BJ (cell line): ENCODE results near the gene BMF. TPM values are rescaled to one million over a fixed set of nuclear protein-coding genes. Genes with fewer than 3 reads are reported as not detected.

Experiments used
- CTCF ChIA-PET: fragments of 350-600 bp; formaldehyde crosslinking; extraction: SDS; loops from one replicate; lab custom pipeline; 2021; ENCODE audit warnings: antibody characterized with exemption, inconsistent platforms; lab: Yijun Ruan, JAX
- POLR2A ChIA-PET: fragments of 300-600 bp; sonication (Branson Sonifier 250); formaldehyde crosslinking; extraction: SDS; loops from one replicate; lab custom pipeline; 2021; ENCODE audit warnings: antibody characterized with exemption; lab: Charles Lee
- DNase-seq: peaks from one replicate; pipeline ENCODE4 v3.0.0-alpha.2; 2011; ENCODE audit warnings: low read depth
- H3K27me3 ChIP-seq: 2 replicates; pipeline ENCODE4 v1.6.0; 2011; ENCODE audit warnings: low read length; ENCODE audit not compliant: control insufficient read depth, insufficient read depth
- H3K36me3 ChIP-seq: 2 replicates; pipeline ENCODE4 v1.5.1; 2011; ENCODE audit warnings: low read length; ENCODE audit not compliant: control insufficient read depth, insufficient read depth
- H3K4me3 ChIP-seq: 2 replicates; pipeline ENCODE4 v1.5.1; 2011; ENCODE audit warnings: low read depth, mild to moderate bottlenecking, control low read depth, low read length
- CTCF ChIP-seq: IDR thresholded peaks from 2 replicates; pipeline ENCODE4 v1.5.1; 2011; ENCODE audit warnings: low read depth, mild to moderate bottlenecking, control low read depth, inconsistent platforms, low read length, moderate library complexity; ENCODE audit not compliant: insufficient read depth
- polyA plus RNA-seq: library from polyadenylated mRNA; depleted of rRNA; stranded (reverse); fragments of >200 nt; gene quantifications from 2 replicates; pipeline ENCODE4 v1.2.3, GENCODE V29; 2011

Gene BMF
- polyA plus RNA-seq, 1 experiment: 8.3 TPM

DNA sequence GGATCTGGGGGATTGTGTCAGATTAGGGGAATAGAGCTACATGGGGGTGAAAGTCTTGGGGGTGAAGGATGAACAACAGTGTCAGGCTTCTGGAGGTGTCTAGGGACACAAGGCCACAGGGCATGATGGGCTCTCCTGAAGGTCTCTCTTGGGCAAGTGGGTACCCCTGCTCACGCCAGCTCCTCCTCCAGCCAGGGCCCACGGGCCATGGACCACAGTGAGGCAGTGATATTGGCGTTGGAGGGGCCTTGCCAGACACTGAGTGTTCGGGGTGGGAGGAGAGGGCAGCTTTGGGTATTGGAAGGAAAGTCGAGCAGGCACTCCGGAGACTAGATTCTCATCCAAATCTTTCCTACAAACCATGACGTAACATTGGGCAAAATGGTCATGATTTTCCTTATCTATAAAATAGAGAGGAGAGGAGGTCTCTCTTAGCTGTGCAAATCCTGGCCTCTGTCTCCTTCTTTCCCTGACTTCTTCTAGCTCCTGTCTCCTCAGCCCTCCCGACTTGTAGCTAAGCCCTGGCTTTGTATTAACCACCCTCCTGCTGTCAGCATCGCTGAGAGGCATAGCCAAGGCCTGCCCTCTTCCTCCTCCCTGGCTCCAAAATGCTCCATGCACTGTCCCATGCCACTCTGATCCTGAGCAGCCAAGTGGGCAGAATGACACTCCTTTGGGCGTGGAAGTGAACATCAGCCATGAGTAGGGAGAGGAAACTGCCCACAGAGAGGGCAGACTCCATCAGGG, 45.7 kb downstream of the BMF start:
- H3K27me3 ChIP-seq: no peaks in the 10 kb centered on the region
- ChIA-PET POLR2A (no interaction called here), CTCF (interaction anchor here (0.7 to 1.9 kb wide), 3 partner anchors 11 to 41 kb away, joined by 3 to 11 read pairs (median 5); no protein-coding TSS in a partner anchor)
- no peak for TF ChIP-seq CTCF
- no peaks in the 10 kb centered on the region for H3K36me3 ChIP-seq
- H3K4me3 ChIP-seq: no peak overlapping the region
- DNase-seq: no peak

GRCh38 chr15:40061212-40061901, 47.3 kb downstream of the BMF start:
- Histone ChIP-seq H3K27me3 (no peaks in the 10 kb centered on the region), H3K36me3 (no peaks in the 10 kb centered on the region), H3K4me3 (no peak overlapping the region)
- ChIA-PET CTCF (interaction anchor here (1.9 kb wide), 1 partner anchor 43 kb away, joined by 11 read pairs; no protein-coding TSS in a partner anchor), POLR2A (no interaction called here)
- DNase-seq: no peak
- no peak for TF ChIP-seq CTCF

DNA sequence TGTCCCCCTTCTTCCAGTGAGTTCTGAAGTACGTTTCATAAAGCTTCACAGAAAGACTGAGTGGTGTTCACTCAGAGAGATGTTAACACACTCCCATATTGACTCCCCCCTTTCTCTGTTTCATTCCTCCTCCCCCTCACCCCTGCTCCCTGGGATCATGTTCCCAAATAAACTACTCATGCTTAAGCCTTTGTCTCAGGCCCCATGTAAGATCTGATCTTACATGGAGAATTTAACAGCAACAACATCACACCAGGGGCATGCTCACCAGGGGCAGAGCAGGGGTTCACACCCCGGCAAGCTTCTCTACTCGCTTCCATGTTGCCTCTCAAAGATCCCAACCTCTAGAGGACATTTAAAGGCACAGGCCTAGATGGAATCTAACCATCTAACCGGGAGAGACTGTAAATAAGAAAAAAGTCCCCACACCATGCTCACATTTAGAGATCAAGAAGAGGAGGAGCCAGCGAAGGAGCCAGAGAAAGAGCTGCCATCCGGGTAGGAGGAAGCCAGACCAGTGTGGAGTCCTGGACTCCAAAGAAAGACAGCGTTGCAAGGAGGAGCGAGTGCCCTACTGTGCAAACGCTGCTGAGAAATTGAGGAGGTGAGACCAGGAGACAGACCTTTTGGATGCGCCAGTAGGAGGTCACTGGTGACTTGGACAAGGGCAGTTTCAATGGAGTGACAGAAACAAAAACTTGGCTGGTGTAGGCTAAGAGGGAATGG, 48.3 kb downstream of the BMF start:
- ChIA-PET CTCF (interaction anchor here (1.5 to 2.2 kb wide), 4 partner anchors 10 to 48 kb away, joined by 3 to 7 read pairs (median 5); partner anchors contain the start of gene BMF), POLR2A (no interaction called here)
- no peaks in the 10 kb centered on the region for H3K27me3 ChIP-seq
- no peak for TF ChIP-seq CTCF
- no peak for DNase-seq
- no peak overlapping the region for H3K4me3 ChIP-seq
- no peaks in the 10 kb centered on the region for H3K36me3 ChIP-seq

DNA sequence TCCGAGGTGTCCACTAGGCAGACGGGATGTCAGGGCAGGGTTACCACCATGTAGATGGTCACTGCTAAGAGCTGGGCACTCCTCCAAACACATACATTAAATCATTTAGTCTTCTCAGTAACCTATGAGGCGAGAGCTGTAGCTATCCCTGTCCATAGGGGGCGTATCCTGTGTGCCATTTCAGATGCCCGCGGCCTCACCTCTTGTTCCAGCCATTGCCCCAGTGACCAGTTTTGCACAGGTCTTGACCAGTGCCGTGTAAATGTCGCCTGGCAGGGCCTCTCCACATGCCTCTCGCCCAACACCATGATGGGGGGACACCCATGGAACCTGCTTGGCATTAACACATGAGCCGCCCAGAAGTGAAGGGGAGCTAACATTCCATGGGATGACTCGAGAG, 48.9 kb downstream of the BMF start:
- H3K4me3 ChIP-seq: no peak overlapping the region
- no peak for TF ChIP-seq CTCF
- no peaks in the 10 kb centered on the region for H3K36me3 ChIP-seq
- no peak for DNase-seq
- H3K27me3 ChIP-seq: no peaks in the 10 kb centered on the region
- POLR2A ChIA-PET: no interaction called here
- CTCF ChIA-PET: interaction anchor here (1.2 to 2.2 kb wide), 7 partner anchors 10 to 101 kb away, joined by 3 to 7 read pairs (median 5); partner anchors contain the start of genes BMF and BUB1B
